Ureter (tissue), 1 donor: Measurements from ENCODE around the gene CXCL1. TPM values are rescaled to one million over a fixed set of nuclear protein-coding genes. Genes with fewer than 3 reads are reported as not detected.

Experiments used
- DNase-seq: peaks from one replicate; pipeline ENCODE4 v3.0.0-alpha.2; 2020; ENCODE audit warnings: low spot score
- total RNA-seq: library from RNA; stranded (reverse); gene quantifications from one replicate; pipeline ENCODE4 v1.2.4, GENCODE V29; 2023
- donor health status: DM: yes; HTN: yes; CAD: no.

Gene CXCL1
- 0.55 TPM for total RNA-seq

DNA sequence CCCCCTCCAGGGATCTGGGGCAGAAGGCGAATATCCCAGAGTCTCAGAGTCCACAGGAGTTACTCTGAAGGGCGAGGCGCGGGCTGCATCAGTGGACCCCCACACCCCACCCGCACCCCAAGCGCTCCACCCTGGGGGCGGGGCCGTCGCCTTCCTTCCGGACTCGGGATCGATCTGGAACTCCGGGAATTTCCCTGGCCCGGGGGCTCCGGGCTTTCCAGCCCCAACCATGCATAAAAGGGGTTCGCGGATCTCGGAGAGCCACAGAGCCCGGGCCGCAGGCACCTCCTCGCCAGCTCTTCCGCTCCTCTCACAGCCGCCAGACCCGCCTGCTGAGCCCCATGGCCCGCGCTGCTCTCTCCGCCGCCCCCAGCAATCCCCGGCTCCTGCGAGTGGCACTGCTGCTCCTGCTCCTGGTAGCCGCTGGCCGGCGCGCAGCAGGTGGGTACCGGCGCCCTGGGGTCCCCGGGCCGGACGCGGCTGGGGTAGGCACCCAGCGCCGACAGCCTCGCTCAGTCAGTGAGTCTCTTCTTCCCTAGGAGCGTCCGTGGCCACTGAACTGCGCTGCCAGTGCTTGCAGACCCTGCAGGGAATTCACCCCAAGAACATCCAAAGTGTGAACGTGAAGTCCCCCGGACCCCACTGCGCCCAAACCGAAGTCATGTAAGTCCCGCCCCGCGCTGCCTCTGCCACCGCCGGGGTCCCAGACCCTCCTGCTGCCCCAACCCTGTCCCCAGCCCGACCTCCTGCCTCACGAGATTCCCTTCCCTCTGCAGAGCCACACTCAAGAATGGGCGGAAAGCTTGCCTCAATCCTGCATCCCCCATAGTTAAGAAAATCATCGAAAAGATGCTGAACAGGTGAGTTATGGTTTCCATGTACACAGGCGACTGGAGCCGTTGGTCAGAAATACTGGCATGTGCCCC is at the start of gene CXCL1:
Gene CXCL1, plus strand, starts transcription at position 264 of the 926 bp plus-strand sequence. Its CDS starts 78 bp downstream, at position 342.
- DNase-seq: no peak

DNA sequence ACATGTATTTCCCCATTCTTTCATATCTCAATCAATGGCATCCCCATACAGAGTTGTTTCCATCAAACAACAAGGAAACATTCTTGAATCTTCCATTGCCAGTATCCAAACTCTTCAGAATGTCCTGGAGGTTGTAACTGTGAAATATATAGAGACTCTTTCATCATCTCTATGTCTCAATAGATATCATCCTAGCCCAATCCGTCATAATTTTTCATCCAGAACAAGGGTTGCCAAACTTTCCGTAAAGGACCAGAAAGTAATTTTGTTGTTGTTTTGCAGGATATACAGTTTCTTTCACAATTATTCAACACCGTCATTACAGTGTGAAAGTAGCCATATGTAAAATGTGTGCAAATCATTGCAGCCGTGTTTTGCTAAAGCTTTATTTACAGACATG is 47.9 kb upstream of the CXCL1 start:
- no peak for DNase-seq

DNA sequence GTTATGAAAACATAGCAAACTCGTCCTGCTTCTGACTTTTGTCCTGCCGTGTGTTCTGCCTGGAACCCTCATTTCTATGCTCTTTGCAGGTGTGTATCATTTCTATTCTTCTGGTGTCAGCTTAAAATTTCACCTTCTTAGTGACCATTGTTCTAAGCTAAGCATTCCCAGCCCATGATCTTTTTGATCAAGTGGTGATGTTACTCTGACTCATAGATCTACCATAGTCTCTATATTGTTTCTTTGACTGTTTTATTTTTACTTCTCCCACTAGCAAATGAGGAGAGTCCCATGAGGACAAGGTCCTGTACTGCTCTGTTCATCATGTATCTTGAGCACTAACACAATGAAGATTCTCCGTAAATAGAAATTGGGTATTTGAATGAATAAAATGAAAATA is 46.8 kb upstream of the CXCL1 start:
- DNase-seq: no peak

DNA sequence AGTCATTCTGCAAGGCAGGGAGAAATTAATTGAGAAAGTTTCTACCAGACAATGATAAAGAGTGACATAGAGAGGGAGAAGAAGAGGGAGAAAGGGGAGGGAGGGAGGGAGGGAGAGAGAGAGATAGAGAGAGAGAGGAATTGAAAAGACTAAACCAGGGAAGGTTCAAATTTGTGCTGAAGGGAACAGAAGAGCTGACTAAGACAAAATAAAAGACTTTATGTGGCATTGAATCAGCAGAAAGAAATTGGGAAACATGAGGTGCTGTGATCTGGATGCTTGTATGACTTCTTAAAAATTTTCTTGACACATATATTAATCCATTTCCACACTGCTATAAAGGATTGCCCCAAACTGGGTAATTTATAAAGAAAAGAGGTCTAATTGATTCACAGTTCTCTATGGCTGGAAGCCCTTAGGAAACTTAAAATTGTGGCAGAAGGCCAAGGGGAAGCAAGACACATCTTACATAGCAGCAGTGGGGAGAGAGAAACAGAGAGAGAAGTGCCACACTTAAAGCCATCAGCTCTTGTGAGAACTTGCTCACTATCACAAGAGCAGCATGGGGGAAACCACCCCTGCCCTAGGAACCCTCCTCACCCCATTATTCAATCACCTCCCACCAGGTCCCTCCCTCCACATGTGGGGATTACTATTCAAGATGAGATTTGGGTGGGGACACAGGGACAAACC is 46.2 kb upstream of the CXCL1 start:
- DNase-seq: no peak

- no peak for DNase-seq
Measured at GRCh38 chr4:73823760-73824159, 45.4 kb upstream of the CXCL1 start.

DNA sequence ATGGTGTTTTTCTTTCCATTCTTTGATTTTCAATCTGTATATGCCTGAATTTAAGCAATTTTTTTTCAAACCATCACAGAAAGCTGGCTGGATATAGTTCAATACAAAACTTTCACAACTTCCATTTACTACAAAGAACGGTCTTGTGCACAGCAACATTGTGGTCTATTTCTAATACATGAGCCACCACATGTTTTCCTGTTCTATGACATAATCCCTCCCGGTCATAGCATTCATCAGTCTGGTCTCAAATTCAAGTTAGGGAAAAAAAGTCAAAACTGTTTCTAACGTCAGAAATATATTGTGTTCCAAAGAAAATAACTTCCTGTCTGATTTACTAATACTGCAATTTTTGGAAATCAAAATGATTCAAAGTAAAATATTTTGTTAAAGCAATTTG is 40.2 kb upstream of the CXCL1 start:
- DNase-seq: no peak

- DNase-seq: no peak
Measured at GRCh38 chr4:73831569-73831968, 37.6 kb upstream of the CXCL1 start.

DNA sequence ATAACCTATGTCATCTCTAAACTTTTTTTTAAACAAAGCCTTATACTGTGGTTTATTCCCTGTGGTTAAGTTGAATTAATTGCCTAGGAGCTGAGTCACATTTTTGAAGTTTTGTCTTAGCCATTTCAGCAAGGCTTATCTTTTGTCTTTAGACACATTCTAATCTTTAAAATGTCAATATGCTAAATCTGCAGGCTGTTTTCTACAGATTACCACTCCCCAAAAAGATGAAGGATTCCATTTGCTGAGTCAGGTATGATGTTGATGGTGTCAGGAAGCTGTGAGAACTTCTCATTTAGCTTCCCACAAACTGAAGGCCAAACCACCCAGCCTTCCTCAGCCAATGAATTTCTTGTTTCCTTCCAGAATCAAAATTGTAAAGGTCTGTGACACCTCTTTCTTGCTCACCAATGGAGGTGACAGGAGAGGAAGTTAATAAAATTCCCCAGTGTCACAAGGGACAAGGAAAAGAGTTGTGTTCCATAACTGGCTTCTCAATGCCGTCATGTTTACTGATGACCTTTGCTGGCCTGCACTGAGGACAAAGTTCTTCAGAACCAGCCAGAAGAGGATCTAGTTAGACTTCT is 36.4 kb upstream of the CXCL1 start:
- no peak for DNase-seq

GRCh38 chr4:73836373-73837279 is 32.6 kb upstream of the CXCL1 start, which contains the start of gene CXCL6:
Gene CXCL6 (plus strand): TSS chr4:73836678. CDS start chr4:73836751, 73 bp downstream.
- no peak for DNase-seq

- no peak for DNase-seq
Measured at GRCh38 chr4:73839071-73839470, 30.1 kb upstream of the CXCL1 start.

DNA sequence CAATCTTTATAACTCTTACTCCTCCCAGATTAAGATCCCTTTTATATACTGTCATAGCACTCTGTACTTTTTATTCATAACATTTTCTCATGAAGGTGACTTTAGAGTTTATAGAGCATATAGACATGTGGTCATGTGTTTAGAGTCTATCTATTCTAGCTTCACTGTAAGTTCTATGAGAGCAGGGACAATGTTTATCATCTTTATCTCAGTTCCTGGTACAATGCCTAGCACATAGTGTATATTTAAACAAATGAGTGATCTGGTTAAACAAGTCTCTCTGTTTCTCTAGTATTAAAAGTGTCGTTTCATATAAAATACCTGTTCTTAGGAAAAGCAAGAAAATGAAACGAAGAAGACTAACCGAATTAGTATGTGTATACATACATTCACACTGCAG is 29.5 kb upstream of the CXCL1 start:
- DNase-seq: no peak

DNA sequence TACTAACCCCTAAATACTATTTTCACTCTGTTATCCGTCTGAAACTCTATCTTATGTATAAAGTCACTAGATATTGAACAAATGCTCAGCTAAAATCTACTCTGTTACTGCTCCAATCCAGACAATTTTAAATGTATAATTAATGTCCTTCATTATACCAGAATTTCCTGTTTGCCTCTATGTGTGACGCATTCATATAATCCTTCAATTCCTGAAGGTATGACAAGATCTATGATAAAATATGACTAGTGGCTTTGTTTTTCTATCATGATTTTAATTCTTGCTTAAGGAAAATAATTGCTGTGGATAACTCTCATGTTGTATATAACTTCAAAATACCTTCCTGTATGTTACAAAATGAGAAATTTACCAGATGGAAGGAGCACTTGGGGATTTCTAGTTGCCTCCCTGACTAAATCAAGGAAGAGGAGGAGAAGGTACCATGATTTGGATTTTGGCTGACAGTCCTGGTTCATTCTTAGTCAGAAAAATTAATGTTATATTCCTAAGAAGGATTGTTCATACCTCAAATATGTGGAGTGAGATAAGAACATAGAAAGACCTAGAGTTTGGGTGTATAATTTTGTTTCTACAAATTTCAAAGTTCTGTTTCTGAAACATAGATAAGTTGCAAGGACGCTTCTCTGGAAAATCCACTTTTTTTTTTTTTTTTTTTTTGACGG is 27.8 kb upstream of the CXCL1 start:
- DNase-seq: no peak

- no peak for DNase-seq
Measured at GRCh38 chr4:73842696-73843095, 26.5 kb upstream of the CXCL1 start.

DNA sequence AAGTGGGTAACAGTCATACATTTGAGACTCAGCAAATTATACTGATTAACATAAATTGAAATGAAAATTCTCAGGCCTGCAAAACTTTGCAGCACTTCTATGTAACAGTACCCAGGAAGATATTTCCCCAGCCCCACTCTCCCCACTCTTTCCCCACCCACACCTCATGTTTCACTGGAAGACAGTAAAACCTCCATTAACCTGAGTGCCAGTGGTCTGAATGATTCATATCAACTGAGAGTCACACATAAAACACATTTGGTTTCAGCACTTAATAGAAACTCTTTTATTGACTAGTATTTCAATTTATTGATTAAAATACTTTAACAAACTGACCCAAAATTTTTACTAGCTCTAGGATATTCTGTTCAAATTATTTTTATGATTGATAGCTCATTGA is 25.8 kb upstream of the CXCL1 start:
- DNase-seq: no peak

- no peak for DNase-seq
Measured at GRCh38 chr4:73844345-73844744, 24.8 kb upstream of the CXCL1 start.

DNA sequence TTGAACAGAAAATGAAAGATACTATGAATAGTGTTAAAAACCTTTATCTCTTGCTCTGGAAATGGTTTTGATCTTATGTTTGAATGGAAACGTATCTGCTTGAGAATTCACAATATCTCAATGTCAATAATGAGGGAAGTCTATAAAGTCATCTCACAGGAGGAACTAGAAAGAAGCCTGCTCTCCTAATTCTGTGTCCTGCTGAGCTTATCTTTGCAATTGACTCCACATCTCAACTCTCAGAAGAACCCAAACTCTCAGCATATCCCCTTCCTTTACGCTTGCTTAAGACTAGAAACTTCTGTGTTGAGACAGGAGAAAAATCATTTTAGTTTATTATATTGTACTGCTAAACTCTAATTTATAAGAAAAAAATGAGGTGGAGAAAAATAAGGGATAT is 24.4 kb upstream of the CXCL1 start:
- no peak for DNase-seq

GRCh38 chr4:73847526-73848182 is 21.5 kb upstream of the CXCL1 start:
- no peak for DNase-seq

GRCh38 chr4:73848183-73848777 is 20.9 kb upstream of the CXCL1 start:
- DNase-seq: no peak

GRCh38 chr4:73850261-73850970 is 18.8 kb upstream of the CXCL1 start:
- DNase-seq: no peak
